HAP-1 (cell line): ENCODE data around the gene PDZD2.

ENCODE experiments used
- DNase-seq, 2 experiments: peaks; one replicate each; pipeline ENCODE4 v3.0.0-alpha.2; 2016 to 2020; ENCODE audit warnings: low spot score in 2 of 2
- H3K27me3 ChIP-seq: fragments of 250-450 bp; sonication (Bioruptor Pico); 2 replicates; pipeline ENCODE4 v1.5.1; 2020; ENCODE audit warnings: low read depth, mild to moderate bottlenecking, moderate library complexity
- H3K36me3 ChIP-seq: fragments of 250-450 bp; sonication (Bioruptor Pico); replicated peaks from 2 replicates; pipeline ENCODE4 v1.5.1; 2020; ENCODE audit warnings: mild to moderate bottlenecking
- H3K4me1 ChIP-seq: fragments of 250-450 bp; sonication (Bioruptor Pico); 2 replicates; pipeline ENCODE4 v1.5.1; 2020; ENCODE audit warnings: mild to moderate bottlenecking
- H3K4me3 ChIP-seq: fragments of 250-450 bp; sonication (Bioruptor Pico); 2 replicates; pipeline ENCODE4 v1.5.1; 2020; ENCODE audit warnings: mild to moderate bottlenecking, moderate library complexity
- H3K9me3 ChIP-seq: fragments of 250-450 bp; sonication (Bioruptor Pico); 2 replicates; pipeline ENCODE4 v1.5.1; 2020; ENCODE audit warnings: mild to moderate bottlenecking, moderate library complexity
- in situ Hi-C: fragments of 300-500 bp; cut with MboI; formaldehyde crosslinking; loops from 3 replicates; pipeline ENCODE4 v1.14.3; 2020; ENCODE audit warnings: low sequenced_read_pairs, inconsistent platforms, mixed read lengths

The PDZD2 gene

GRCh38 chr5:32090026-32090754 lies 451.3 kb downstream of the PDZD2 start:
- H3K4me1 ChIP-seq: no peaks in the 10 kb centered on the region
- in situ Hi-C loops: loop anchor here (10.0 kb wide), 1 partner anchor 505 kb away; no protein-coding TSS in a partner anchor
- H3K36me3 ChIP-seq: no peaks in the 10 kb centered on the region
- DNase-seq: no peak
- no peak overlapping the region for H3K4me3 ChIP-seq
- H3K9me3 ChIP-seq: no peaks in the 10 kb centered on the region
- no peaks in the 10 kb centered on the region for H3K27me3 ChIP-seq

- Histone ChIP-seq H3K27me3 (no peaks in the 10 kb centered on the region), H3K4me3 (no peak overlapping the region), H3K9me3 (no peaks in the 10 kb centered on the region), H3K4me1 (no peaks in the 10 kb centered on the region), H3K36me3 (no peaks in the 10 kb centered on the region)
- DNase-seq: no peak
- in situ Hi-C loops: loop anchor here (10.0 kb wide), 1 partner anchor 506 kb away; no protein-coding TSS in a partner anchor
Observed at GRCh38 chr5:32090755-32091128, 451.8 kb downstream of the PDZD2 start.

- H3K9me3 ChIP-seq: no peaks in the 10 kb centered on the region
- no peak overlapping the region for H3K4me3 ChIP-seq
- H3K36me3 ChIP-seq: no peaks in the 10 kb centered on the region
- no peaks in the 10 kb centered on the region for H3K27me3 ChIP-seq
- in situ Hi-C loops: loop anchor here (10.0 kb wide), 1 partner anchor 508 kb away; no protein-coding TSS in a partner anchor
- H3K4me1 ChIP-seq: no peaks in the 10 kb centered on the region
- peak; percentile 83 to 86 for DNase-seq
Observed at GRCh38 chr5:32092938-32093812, 454.2 kb downstream of the PDZD2 start.

- Histone ChIP-seq H3K27me3 (no peaks in the 10 kb centered on the region), H3K4me3 (no peak overlapping the region), H3K4me1 (no peaks in the 10 kb centered on the region), H3K9me3 (no peaks in the 10 kb centered on the region), H3K36me3 (peaks cover 10% of the 10 kb centered on the region)
- in situ Hi-C loops: loop anchor here (10.0 kb wide), 1 partner anchor 510 kb away; no protein-coding TSS in a partner anchor
- no peak for DNase-seq
Observed at GRCh38 chr5:32094691-32095090, 455.8 kb downstream of the PDZD2 start.

GRCh38 chr5:32095261-32095671 lies 456.3 kb downstream of the PDZD2 start:
- no peaks in the 10 kb centered on the region for H3K27me3 ChIP-seq
- H3K9me3 ChIP-seq: no peaks in the 10 kb centered on the region
- no peak overlapping the region for H3K4me3 ChIP-seq
- in situ Hi-C loops: loop anchor here (10.0 kb wide), 1 partner anchor 510 kb away; no protein-coding TSS in a partner anchor
- DNase-seq: no peak
- H3K36me3 ChIP-seq: peaks cover 10% of the 10 kb centered on the region
- H3K4me1 ChIP-seq: no peaks in the 10 kb centered on the region

- peaks cover 22% of the 10 kb centered on the region for H3K36me3 ChIP-seq
- H3K4me1 ChIP-seq: no peaks in the 10 kb centered on the region
- no peaks in the 10 kb centered on the region for H3K27me3 ChIP-seq
- no peaks in the 10 kb centered on the region for H3K9me3 ChIP-seq
- DNase-seq: no peak
- in situ Hi-C loops: loop anchor here (10.0 kb wide), 1 partner anchor 512 kb away; no protein-coding TSS in a partner anchor
- no peak overlapping the region for H3K4me3 ChIP-seq
Observed at GRCh38 chr5:32096891-32097595, 458.1 kb downstream of the PDZD2 start.

GRCh38 chr5:32098291-32098690 lies 459.4 kb downstream of the PDZD2 start:
- DNase-seq: no peak
- Histone ChIP-seq H3K9me3 (no peaks in the 10 kb centered on the region), H3K36me3 (peaks cover 28% of the 10 kb centered on the region), H3K27me3 (no peaks in the 10 kb centered on the region), H3K4me3 (no peak overlapping the region), H3K4me1 (no peaks in the 10 kb centered on the region)
- in situ Hi-C loops: loop anchor here (10.0 kb wide), 1 partner anchor 513 kb away; no protein-coding TSS in a partner anchor

- Histone ChIP-seq H3K9me3 (no peaks in the 10 kb centered on the region), H3K36me3 (peaks cover 34% of the 10 kb centered on the region), H3K27me3 (no peaks in the 10 kb centered on the region), H3K4me1 (no peaks in the 10 kb centered on the region), H3K4me3 (no peak overlapping the region)
- in situ Hi-C loops: loop anchor here (10.0 kb wide), 1 partner anchor 514 kb away; no protein-coding TSS in a partner anchor
- no peak for DNase-seq
Observed at GRCh38 chr5:32098890-32099310, 460.0 kb downstream of the PDZD2 start.

GRCh38 chr5:32099486-32100035 lies 460.6 kb downstream of the PDZD2 start:
- no peak for DNase-seq
- in situ Hi-C loops: loop anchor here (10.0 kb wide), 1 partner anchor 515 kb away; no protein-coding TSS in a partner anchor
- Histone ChIP-seq H3K36me3 (peaks cover 35% of the 10 kb centered on the region), H3K4me1 (no peaks in the 10 kb centered on the region), H3K27me3 (no peaks in the 10 kb centered on the region), H3K9me3 (no peaks in the 10 kb centered on the region), H3K4me3 (no peak overlapping the region)

GRCh38 chr5:32100230-32100629 lies 461.3 kb downstream of the PDZD2 start:
- DNase-seq: no peak
- H3K27me3 ChIP-seq: no peaks in the 10 kb centered on the region
- H3K9me3 ChIP-seq: no peaks in the 10 kb centered on the region
- in situ Hi-C loops: no loop called here
- peaks cover 40% of the 10 kb centered on the region for H3K36me3 ChIP-seq
- H3K4me1 ChIP-seq: no peaks in the 10 kb centered on the region
- no peak overlapping the region for H3K4me3 ChIP-seq

GRCh38 chr5:32100691-32101302 lies 461.9 kb downstream of the PDZD2 start:
- Histone ChIP-seq H3K4me3 (no peak overlapping the region), H3K27me3 (no peaks in the 10 kb centered on the region), H3K4me1 (no peaks in the 10 kb centered on the region), H3K36me3 (peaks cover 44% of the 10 kb centered on the region), H3K9me3 (no peaks in the 10 kb centered on the region)
- no peak for DNase-seq
- in situ Hi-C loops: no loop called here

GRCh38 chr5:32102254-32102986 lies 463.5 kb downstream of the PDZD2 start:
- peaks cover 57% of the 10 kb centered on the region for H3K36me3 ChIP-seq
- no peaks in the 10 kb centered on the region for H3K4me1 ChIP-seq
- in situ Hi-C loops: no loop called here
- no peaks in the 10 kb centered on the region for H3K9me3 ChIP-seq
- no peaks in the 10 kb centered on the region for H3K27me3 ChIP-seq
- no peak for DNase-seq
- H3K4me3 ChIP-seq: no peak overlapping the region
